Hematopoietic multipotent progenitor cell treated with erythropoietin and hydrocortisone succinate and interleukin-3 and kit ligand, for 6 days (in vitro differentiated cells): ENCODE results near the gene FOXN3.

Experiments used
- DNase-seq: peaks from one replicate; pipeline ENCODE4 v3.0.0-alpha.2; 2015

Gene FOXN3

DNA sequence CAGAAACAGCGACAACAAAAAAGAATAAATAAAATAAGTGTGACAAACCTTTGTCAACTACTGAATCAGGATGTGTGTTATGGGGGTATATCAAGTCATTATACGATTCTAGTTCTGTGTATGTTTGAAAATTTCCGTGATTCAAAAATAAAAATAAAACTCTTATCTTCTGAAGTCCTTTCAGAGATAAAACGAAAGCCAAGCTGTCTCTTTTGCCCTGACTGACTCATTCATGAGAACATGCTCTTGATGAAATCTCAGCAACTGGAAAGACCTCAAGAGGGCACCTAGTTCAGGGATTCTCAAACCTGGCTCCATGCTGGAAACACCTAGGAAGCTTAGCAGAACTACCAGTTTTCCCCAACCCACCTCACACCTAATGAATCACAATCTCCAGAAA, 9.2 kb downstream of the FOXN3 start:
- DNase-seq, result no peak

DNA sequence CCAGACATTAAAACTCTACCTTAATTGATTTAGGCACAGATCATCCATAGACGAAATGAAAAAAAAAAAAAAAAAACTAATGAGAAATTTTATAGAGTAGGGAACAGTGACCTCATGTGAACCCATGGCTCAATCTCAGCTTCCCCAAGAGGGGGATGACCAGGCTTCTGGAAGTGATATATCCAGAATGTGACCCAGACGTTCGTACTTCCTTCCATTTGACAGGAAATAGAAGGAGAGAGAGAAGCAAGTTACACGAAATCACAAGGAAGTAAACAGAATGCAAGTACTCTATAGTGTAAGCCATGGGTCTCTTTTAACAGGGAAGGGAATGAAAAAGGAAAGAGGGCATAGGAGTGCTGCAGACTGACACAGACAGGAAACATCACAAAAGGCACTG, 10.1 kb downstream of the FOXN3 start:
- DNase-seq, result no peak

DNA sequence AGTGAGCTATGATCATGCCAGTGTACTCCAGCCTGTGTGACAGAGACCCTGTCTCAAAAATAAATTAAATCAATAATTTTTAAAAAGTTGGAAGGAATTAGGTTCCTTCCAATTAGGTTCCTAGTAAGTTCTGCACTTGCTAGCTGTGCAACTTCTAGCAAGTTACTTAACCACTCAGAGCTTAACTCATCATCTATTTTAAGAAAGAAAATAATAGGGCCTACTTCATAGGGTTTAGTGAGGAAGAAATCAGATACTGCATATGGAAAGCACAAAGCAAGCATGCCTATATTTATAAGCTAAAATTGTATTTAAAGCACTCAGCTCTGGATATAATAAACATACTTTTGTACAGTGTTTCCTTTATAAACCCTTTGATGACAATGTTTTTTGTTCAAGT, 10.7 kb downstream of the FOXN3 start:
- no peak for DNase-seq

DNA sequence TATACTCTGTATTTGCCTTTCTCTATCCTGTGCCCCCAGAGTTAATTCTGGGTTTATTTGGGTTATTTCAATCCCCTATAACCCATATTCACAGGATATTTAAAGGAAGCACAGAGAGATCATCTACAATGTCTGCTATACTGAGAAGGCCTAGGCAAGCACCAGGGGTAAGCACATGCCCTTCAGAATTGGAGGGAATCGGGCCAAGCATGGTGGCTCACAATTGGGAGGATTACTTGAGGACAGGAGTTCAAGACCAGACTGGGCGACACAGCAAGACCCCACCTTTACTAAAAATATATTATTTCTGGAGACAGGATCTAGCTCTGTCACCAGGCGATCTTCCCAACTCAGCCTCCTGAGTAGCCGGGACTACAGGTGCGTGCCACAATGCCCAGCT, 11.3 kb downstream of the FOXN3 start:
- no peak for DNase-seq

DNA sequence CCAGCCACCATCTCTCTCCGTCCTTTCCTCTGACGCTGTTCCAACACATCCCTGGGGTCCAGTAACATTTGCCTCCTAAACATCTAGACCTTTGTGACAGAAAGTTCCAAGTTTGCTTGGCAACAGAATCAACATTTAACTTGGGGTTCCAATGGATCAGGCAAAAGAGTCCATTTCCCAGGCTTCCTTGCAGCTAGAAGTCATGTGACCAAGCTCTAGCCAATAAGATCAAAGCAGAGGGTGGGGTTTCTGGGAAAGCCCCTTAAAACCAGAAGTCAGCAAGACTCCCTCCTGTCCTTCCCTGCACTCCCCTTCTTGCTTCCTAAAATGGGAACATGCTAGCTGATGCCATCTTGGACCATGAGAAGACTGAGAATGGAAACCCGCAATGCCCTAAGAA, 14.7 kb downstream of the FOXN3 start:
- DNase-seq, result no peak

DNA sequence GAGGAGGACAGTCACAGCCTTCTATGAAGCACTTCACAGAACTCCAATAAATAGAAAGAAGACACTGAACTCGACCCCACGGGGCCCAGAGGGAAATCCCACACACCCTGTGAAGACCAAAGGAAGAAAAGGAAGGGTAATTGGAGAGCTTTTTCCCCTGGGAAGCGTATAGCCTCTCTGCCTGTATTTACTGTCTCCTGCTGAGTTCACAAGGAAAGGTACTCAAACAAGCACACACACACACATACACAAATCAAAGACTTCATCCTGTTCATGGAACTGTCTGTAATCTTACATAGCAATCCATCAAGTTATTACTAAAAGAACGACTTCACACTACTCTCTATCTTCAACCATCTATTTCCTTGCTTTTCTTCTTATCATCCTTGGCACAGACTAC, 15.3 kb downstream of the FOXN3 start:
- no peak for DNase-seq

DNA sequence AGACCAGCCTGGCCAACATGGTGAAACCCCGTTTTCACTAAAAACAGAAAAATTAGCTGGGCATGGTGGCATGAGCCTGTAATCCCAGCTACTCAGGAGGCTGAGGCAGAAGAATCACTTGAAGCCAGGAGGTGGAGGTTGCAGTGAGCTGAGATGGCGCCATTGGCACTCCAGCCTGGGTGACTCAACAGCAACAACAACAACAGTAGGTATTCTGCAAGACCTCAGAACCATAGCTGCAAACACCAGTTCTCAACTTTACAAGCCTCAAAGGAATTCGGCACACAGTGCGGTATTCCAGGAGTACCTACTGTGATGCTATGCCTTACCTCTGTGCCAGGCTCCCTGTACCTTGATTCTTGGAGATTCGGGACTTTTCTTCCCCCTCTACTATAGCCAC, 15.8 kb downstream of the FOXN3 start:
- DNase-seq, result no peak

DNA sequence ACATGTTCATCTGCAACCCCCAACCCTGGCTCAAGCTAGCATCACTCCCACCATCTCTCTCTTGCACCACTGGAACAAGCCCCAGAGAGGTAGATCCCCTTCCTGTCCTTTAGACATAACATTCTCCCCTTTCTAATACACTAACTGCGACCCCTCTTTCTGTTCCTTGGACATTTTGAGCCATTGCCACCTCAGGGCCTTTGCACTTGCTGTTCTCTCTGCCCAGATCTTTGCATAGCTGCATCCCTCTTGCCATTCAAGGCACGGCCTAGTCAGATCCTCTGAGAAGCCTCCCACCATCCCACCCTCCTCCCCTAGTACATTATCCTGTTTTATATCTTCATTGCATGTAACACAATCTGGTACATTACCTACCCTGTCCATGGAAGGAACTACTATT, 16.5 kb downstream of the FOXN3 start:
- DNase-seq, result no peak

DNA sequence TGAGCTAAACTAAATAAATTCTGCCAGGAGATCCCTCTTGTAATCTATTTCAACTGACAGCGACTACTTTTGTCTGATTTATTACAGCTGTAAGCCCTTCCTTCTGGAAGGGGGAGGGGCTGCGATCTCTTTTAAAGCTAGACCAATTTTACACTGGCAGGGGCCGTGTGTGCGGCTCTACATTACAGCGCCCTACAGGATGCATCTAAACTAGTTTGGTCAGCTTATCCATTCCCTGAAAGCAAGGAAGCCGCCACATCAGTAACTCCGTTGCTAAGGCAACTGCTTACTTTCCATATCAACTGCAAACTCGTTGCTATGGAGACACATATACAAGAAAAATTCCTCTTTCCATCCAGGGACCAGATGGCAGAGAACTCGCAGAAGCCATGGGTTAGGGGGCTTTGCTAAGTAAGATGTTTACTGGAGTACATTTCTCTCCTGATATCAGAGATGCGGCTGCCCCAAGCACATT, 17.4 kb downstream of the FOXN3 start:
- peak; percentile 37 for DNase-seq

DNA sequence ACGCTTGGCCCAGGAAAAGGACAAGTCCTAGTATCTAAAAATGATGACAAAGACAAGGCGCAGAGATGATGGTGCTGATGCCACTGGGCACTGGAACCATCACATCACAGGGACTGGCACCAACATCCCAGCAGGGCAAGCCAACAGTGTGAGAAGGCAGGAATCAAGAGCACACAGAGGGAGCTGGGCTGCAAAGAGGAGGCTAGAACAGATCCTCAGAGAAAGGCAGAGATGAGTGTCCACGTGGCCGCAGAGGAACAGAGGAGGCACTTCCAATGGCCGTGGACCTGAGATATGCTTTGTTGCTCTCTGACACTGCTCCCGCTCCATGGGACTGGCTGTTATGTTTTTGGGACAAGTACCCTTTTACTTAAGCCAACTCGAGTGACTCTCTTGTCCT, 17.9 kb downstream of the FOXN3 start:
- DNase-seq, result no peak

DNA sequence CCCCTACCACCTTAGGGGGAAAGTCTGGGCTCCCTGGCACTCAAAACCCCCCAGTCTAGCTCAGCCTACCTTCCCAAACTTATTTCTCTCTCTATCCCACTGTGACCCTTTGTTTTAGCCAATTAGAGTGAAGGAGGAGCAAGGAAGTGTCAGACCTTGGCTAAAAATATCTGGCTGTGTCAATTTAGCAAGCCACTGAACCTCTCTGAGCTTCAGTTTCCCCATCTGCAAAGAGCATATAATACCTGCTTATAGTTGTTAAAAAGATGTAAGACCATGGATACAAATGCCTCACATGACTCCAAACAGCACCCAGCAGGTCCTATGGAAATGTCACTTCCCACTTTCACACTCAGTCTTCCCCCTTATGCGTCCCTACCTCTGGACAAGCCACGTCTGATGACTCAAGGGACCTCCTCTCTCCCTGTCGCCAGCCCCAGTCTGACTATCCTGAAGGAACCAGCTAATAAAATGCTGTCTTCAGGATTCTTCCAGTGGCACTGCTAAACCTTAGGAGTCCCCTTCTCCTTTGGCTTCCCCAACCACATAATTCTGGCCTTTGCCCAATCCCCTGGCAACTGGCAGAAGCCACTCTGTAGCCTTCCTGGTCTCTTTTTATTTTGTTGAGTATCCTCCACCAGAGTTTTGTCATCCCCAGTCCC, 19.3 kb downstream of the FOXN3 start:
- DNase-seq, result no peak

DNA sequence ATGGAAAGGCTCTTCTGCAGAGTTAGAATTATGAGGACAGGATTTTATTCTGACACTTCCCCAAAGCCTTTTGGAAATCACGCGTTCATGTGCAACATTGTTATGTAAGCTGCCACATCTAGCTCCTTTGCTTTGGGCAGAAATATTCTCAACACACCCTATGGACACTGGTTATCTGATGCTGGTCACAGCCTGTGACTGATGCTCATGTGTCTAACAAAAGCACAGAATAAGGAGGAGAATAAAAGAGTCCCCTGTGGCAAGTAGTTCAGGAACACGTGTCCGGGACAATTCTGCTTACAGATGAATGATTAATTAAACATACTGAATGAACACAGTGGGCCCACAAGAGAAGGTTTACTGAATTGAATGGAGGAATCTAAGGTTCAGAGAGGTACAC, 22.1 kb downstream of the FOXN3 start:
- no peak for DNase-seq

DNA sequence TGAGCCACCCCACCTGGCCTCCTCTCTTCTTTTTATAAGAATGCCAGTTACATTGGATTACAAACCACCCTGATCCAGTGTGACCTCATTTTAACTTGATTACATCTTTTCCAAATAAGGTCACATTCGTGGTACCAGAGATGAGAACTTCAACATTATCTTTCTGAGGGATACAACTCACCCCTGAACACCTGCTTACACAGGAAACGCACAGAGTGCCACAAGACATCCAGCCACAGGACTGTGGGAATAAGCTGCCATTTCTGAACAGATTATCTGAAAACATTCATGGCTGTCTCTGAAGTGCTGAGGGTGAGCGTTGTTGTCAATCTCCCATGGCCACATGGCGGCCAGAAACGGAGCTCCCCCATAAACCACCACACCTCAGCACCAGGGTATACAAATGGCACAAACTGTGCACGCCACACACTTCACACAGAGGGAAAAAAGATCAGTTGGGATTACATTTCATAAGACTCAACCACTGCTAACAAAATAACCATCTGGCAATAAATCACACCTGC, 23.7 kb downstream of the FOXN3 start:
- DNase-seq, result no peak

DNA sequence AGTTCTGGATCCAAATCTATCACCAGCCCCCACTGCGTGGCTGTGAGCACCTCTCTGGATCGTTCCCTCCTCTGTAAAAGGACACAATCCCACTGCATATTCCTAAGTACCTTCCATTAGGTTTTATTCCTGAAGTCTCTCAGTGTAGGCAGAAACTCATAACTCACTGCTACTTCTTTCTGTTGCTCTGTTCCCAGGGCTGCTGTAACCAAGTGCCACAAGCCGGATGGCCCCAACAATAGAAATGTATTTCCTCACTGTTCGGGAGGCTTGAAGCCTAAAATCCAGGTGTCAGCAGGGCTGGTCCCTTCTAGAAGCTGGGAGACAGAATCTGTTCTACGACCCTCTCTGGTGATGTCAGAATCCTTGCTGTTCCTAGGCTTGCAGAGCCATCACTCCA, 24.9 kb downstream of the FOXN3 start:
- DNase-seq, result no peak

DNA sequence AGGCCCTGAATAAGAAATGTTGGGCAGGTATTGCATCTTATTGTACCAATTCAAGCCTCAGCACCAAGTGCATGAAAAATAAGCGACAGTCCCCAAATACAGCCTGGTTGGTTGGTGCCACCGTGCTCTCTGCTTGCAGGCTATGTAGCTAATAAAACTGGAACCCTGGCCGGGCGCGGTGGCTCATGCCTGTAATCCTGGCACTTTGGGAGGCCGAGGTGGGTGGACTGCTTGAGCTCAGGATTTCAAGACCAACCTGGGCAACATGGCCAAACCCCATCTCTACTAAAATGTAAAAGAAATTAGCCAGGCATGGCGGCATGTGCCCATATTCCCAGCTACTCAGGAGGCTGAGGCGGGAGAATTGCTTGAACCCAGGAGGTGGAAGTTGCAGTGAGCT, 25.5 kb downstream of the FOXN3 start:
- no peak for DNase-seq

DNA sequence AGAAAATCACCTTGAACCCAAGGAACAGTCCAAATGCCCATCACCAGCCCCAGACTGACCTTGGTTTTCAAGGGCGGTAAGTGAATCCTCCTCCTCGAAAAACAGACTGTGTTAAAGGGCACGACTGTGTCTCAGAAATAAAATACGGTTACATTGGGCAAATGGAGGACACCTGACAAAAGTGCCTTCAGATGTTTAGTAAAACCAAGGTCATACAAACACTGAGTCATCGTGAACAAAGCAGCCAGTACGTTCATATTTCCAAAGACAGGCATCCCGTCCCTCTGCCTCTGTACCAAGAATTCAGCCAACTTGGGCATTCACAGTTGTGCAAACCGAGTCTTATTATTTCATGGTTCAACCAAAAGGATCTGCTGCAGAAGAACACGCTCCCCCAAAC, 25.9 kb downstream of the FOXN3 start:
- DNase-seq, result no peak

DNA sequence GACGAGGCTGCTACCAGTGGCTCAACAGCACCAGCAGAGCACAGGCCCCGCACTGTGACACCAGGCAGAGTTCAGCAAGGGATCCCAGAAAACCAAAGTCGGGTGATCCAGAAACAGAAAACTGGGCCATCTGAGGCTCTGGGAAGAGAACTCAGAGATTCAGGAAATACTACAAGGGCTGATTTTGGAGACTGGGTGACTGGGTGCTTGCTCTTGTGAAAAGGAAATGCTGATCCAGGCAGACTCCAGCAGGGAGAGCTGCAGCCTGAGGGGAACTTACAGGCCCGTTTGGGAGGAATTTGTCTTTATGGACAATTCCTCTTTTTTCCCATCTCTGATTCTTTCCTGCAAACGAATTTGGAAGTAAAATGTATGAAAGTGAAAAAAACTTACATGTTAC, 28.2 kb downstream of the FOXN3 start:
- no peak for DNase-seq

DNA sequence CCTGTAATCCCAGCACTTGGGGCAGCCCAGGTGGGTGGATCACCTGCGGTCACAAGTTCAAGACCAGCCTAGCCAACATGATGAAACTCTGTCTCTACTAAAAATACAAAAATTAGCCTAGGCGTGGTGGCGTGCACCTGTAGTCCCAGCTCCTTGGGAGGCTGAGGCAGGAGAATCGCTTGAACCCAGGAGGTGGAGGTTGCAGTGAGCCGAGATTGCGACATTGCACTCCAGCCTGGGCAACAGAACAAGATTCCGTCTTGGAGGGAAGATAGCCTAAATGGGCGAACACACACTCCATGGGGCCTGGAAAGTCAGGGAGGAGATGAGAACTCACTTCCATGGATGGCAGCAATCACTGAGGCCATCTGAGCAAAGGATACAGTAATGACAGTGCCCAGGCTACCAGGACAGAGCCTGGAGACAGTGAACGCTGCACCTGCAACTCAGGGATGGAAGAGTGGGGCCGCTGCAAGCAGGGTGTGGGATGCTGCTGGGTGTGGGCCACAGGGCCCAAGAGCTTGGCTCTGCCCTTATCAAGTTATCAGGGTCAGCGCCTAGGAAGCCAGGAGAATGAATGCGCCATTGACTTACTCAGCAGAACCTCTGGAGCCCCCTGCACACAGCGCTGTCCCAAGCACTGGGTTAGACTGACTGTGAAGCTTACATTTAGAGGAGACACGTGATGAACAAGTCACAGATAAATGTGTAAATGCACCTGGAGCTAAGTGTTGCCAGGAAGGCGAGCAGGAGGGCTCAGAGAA, 28.9 kb downstream of the FOXN3 start:
- peak; percentile 39 for DNase-seq

DNA sequence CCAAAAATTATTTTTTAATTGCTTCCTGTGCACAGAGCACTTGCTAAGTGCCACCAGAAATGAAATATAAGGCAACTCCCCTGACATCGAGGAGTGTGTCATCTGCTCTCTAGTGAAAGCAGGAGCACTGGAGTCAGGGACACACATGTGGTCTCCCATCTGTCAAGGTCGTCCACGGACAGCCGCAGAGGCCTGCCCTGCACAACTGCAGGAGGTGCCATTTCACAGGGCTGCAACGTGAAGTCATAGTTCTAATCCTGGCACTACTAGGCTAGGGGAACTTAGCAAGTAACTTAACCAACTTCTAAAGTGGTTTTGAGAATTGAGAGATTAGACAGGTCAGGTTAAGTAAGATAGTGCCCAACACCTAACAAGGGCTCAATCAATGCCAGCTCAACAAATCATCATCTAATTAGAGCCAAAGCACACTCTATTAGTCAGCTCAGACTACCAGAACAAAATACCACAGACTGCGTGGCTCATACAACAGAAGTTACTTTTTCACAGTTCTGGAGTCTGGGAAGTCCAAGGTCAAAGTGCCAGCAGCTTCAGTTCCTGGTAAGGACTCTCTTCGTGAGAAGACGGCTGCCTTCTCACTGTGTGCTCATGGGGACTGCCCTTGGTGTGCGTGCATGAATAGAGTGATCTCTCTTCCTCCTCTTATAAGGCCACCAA, 30.7 kb downstream of the FOXN3 start:
- no peak for DNase-seq

DNA sequence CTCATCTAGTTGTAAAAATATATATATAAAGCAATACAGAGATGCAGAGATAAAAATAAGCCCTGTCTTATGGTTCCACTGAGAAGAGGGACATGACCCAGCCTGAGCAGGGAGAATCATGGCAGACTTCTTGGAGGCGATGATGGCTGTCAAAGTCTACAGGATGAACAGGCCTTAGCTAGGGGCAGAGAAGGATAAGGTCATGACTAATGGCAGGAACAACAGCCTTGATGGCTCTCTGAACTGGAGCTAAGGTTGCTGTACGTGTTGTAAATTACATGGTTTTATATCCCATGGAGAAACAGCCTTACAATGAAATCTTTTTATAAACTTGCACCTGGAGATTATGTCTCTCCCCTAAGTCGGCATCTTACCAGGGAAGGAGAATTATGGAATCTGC, 32.4 kb downstream of the FOXN3 start:
- DNase-seq, result no peak

DNA sequence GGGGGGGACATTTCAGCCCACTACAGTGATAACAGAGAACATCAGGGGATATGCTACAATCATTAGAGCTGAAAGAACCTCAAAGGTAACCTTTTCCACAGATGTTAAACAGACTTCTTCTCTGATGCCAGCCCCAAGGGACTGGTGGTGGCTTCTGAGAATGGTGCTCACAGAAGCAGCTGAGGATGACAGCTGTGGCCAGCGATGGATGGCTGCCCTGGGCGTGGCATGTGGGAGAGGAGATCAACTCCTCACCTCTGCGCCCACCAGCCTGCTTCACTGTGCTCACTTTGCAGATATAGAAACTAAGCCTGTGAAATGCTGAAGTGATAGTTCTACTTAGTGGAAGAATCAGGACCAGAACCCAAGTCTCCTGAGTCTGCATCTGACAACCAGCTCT, 33.0 kb downstream of the FOXN3 start:
- DNase-seq, result no peak

DNA sequence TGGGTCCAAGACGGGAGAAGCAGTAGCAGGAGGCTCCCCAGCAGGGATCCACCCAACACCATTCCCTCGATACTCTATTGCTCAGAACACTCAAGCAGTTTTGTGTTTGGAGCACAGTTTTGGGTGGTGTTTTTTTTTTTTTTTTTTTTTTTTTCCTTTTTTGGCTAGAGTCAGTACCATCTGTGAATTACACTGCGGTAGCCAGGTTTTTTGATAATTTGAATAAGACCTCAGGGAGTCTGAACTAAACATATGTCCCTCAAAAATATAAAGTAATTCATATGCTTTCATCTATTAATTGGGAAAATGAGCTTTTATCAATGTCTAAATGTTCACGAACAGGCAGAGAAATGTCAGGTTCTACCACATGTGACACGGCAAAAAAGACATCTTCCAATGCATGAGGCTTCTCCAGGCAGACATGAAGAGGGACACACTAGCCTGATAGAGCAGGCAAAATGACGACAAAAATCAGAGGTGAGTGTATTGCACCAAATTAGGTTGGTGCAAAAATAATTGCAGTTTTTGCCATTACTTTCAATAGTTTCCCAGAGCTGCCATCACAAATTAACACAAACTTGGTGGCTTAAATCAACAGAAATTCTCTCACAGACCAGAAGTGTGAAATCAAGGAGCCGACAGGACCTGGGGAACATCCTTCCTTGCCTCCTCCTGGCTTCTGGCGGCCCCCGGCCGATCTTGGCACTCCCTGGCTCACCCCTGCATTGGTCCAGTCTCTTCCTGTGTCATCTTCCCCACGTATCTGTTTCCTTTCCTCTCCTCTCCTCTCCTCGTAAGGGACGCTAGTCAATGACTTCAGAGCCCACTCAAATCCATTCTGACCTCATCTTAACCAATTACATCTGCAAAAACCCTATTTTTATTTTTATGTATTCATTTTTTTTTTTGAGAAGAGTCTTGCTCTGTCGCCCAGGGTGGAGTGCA, 33.9 kb downstream of the FOXN3 start:
- DNase-seq, result no peak

DNA sequence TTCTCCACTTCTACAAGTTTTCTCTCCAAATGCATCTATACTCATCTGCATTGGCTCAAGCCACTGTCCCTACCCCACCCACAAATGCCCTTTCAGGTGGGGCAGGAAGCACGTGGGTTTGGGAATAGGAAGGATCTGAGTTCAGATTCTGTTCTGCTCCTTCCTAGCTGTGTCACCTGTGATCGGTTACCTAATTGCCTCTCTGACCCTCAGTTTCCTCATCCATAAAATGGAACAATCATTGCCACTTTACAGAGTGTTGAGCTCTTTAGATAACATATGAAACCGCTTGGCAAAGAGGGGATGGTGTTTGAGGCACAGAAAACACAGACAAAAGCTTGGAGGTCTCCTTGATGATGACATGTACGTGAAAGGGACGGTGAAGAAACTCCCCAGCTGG, 34.5 kb downstream of the FOXN3 start:
- no peak for DNase-seq
